GM12891 (cell line): ENCODE data around the gene OPN1LW.

Source experiments
- POLR2A ChIP-seq: IDR thresholded peaks from 2 replicates; pipeline ENCODE4 v1.6.1; 2011; ENCODE audit warnings: low read depth, low read length, control low read depth
- POLR2AphosphoS5 ChIP-seq: IDR thresholded peaks from 2 replicates; pipeline ENCODE4 v1.6.1; 2011; ENCODE audit warnings: low read depth, low read length, control low read depth
- TAF1 ChIP-seq: IDR thresholded peaks from 2 replicates; pipeline ENCODE4 v1.6.1; 2011; ENCODE audit warnings: low read depth, low read length, control low read depth

DNA sequence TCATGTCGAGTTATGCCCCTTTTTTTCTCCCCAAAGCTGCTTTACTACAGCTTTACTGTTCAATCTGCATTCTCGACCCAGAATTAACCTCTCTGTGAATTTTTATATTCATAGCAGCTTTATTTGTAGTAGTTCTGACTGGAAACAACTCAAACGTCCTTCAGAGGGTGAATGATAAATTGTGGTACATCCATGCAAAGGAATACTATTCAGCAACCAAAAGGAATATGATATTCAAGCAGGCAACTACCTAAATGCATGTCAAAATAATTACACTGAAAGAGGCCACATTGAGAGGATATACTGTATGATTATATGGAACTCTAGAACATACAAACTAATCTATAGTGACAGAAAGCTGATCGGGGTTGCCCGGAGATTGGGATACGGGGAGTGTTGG lies 26.5 kb upstream of the OPN1LW start:
- TF ChIP-seq POLR2A (no peak), POLR2AphosphoS5 (no peak), TAF1 (no peak)
